ENCODE data around the gene SPTBN4.

The SPTBN4 gene

DNA sequence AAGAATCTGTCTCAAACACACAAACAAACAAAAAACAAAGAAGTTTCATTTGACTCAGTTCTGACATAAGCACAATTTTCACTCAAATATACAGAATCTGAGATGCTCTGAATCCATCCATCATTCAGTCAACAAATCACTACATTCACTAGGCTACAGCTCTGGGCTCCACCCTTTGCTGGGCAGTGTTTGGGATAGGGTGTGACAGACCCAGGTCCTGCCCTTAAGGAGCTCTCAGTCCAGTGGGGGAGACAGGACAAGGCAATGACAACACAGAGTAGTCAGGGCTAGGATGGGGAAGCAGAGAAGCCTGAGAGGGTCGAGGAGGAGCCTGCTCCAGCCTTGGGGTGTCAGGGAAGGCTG, 45.3 kb downstream of the SPTBN4 start:
- TF ChIP-seq, protein P1, sequence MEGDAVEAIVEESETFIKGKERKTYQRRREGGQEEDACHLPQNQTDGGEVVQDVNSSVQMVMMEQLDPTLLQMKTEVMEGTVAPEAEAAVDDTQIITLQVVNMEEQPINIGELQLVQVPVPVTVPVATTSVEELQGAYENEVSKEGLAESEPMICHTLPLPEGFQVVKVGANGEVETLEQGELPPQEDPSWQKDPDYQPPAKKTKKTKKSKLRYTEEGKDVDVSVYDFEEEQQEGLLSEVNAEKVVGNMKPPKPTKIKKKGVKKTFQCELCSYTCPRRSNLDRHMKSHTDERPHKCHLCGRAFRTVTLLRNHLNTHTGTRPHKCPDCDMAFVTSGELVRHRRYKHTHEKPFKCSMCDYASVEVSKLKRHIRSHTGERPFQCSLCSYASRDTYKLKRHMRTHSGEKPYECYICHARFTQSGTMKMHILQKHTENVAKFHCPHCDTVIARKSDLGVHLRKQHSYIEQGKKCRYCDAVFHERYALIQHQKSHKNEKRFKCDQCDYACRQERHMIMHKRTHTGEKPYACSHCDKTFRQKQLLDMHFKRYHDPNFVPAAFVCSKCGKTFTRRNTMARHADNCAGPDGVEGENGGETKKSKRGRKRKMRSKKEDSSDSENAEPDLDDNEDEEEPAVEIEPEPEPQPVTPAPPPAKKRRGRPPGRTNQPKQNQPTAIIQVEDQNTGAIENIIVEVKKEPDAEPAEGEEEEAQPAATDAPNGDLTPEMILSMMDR (IDR thresholded peaks at IDR 0.05): no peak

DNA sequence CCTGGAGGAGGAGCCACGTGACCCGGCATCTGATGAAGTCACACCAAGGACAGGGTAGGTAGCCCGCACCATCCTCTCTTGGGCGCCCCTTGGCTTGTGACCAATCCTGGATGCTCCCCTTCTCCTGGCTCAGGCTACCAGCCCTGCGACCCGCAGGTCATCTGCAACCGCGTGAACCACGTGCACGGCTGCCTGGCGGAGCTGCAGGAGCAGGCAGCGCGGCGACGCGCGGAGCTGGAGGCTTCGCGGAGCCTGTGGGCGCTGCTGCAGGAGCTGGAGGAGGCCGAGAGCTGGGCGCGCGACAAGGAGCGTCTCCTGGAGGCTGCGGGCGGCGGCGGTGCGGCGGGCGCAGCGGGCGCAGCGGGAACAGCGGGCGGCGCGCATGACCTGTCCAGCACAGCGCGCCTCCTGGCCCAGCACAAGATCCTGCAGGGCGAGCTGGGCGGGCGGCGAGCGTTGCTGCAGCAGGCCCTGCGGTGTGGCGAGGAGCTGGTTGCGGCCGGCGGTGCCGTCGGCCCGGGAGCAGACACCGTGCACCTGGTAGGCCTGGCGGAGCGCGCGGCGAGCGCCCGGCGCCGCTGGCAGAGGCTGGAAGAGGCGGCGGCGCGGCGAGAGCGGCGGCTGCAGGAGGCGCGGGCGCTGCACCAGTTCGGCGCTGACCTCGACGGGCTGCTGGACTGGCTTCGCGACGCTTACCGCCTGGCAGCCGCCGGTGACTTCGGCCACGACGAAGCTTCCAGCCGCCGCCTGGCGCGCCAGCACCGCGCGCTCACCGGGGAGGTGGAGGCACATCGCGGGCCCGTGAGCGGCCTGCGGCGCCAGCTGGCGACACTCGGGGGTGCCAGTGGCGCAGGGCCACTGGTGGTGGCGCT, 45.9 kb downstream of the SPTBN4 start:
- TF ChIP-seq, protein P1 (IDR thresholded peaks at IDR 0.05): no peak

DNA sequence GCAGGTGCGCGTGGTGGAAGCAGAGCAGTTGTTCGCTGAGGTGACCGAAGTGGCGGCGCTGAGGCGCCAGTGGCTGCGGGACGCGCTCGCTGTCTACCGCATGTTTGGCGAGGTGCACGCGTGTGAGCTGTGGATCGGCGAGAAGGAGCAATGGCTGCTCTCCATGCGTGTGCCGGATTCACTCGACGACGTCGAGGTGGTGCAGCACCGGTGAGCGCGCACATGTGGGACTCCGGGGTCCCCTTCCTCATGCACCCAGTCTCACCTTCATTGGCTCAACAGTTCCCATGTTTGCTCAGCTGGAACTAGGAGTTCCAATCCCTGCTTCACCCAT, 46.5 kb downstream of the SPTBN4 start:
- TF ChIP-seq, protein P1 (IDR thresholded peaks at IDR 0.05): no peak

GRCh38 chr19:40513741-40514315, 47.0 kb downstream of the SPTBN4 start:
- TF ChIP-seq, protein P1 (IDR thresholded peaks at IDR 0.05): no peak

DNA sequence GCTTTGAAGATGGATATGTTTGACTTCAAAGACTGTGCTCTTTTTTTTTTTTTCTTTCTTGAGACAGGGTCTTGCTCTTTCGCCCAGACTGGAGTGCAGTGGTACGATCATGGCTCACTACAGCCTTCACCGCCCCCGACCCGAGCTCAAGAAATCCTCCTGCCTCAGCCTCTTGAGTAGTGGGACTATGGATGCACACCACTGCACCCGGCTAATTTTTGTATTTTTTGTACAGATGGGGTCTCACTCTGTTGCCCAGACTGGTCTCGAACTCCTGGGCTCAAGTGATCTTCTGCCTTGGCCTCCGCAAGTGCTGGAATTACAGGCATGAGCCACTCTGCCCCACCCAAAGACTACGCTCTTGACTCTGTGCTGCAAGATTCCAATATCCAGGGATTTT, 50.4 kb downstream of the SPTBN4 start:
- TF ChIP-seq, protein P1 (IDR thresholded peaks at IDR 0.05): no peak

GRCh38 chr19:40519352-40520322, 52.8 kb downstream of the SPTBN4 start:
- TF ChIP-seq, protein P1 (IDR thresholded peaks at IDR 0.05): no peak

- TF ChIP-seq, protein P1 (IDR thresholded peaks at IDR 0.05): peak; percentile 39; the same call in 1 of the 2 replicates
These were observed 54.5 kb downstream of the SPTBN4 start for GRCh38 chr19:40521276-40521675.

Measured in LNCAP (cell line).